ENCODE measurements around the gene BTBD9. TPM values are rescaled to one million over a fixed set of nuclear protein-coding genes. Genes with fewer than 3 reads are reported as not detected.

The BTBD9 gene
- total RNA-seq, 1 donor = 25.3 TPM

DNA sequence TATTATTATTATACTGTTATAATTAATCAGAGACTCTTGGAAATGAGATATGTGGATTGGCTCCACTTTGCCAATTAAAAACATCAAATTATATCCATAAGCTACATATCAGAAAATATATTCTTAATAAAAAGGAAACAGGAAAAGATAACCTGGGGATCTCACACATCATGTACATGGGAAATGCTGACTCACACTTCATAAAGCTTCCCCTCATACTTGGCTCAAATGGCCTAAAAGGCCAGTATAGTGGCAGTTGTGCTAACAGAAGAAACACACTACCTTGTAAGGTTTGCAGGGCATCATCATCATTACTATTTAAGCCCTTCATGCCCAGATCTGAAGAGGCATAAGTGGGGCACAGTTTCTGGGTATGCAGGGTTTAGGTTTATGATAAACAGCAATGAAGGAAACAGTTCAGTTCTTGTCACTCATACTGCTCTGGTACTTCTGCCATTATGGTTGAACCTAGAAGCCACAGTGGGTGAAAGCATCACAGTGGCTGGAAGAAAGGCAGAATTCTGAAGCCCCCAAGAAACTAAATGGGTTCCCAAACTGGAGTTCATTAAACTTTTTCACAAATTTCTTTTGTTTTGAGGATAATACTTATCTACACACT, 60.6 kb downstream of the BTBD9 start:
- TF ChIP-seq, protein P1, sequence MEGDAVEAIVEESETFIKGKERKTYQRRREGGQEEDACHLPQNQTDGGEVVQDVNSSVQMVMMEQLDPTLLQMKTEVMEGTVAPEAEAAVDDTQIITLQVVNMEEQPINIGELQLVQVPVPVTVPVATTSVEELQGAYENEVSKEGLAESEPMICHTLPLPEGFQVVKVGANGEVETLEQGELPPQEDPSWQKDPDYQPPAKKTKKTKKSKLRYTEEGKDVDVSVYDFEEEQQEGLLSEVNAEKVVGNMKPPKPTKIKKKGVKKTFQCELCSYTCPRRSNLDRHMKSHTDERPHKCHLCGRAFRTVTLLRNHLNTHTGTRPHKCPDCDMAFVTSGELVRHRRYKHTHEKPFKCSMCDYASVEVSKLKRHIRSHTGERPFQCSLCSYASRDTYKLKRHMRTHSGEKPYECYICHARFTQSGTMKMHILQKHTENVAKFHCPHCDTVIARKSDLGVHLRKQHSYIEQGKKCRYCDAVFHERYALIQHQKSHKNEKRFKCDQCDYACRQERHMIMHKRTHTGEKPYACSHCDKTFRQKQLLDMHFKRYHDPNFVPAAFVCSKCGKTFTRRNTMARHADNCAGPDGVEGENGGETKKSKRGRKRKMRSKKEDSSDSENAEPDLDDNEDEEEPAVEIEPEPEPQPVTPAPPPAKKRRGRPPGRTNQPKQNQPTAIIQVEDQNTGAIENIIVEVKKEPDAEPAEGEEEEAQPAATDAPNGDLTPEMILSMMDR (IDR thresholded peaks at IDR 0.05; ENCODE audit: extremely low read depth, low read depth, low read length) = no peak
- H3K4me1 ChIP-seq (ENCODE audit: insufficient read depth, low read length) = no peaks in the 10 kb centered on the region

DNA sequence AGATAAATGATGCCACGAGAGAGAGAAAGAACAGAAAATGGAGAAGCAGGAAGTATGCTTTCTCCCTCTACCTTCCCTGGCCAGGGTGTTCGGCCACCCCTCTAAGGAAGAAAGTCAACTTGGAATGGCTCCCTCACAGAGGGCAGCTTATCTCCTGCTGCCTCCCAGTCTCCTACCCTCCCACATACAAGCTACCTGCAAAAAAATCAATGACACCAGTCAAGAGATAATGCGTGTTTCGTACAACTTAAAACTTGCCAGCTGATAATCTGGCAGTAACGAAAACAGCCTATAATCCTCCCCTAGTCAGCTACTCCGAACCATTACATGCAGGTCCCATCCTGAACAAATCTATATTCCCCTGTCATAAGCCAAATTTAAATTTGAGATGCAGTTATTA, 61.7 kb downstream of the BTBD9 start:
- Histone ChIP-seq H2AFZ (ENCODE audit: low read length) (no peak overlapping the region), H3K9me3 (ENCODE audit: low read depth, low read length) (no peaks in the 10 kb centered on the region), H3K79me2 (ENCODE audit: insufficient read depth, low read length) (no peaks in the 10 kb centered on the region), H3K4me2 (ENCODE audit: insufficient read depth, low read length) (no peak overlapping the region), H3K4me1 (ENCODE audit: insufficient read depth, low read length) (no peaks in the 10 kb centered on the region), H3K27me3 (ENCODE audit: insufficient read depth, low read length) (no peaks in the 10 kb centered on the region), H3K27ac (ENCODE audit: low read depth, low read length) (no peak overlapping the region), H3K36me3 (ENCODE audit: insufficient read depth, low read length) (peaks cover 6% of the 10 kb centered on the region), H4K20me1 (ENCODE audit: insufficient read depth, low read length) (no peaks in the 10 kb centered on the region), H3K4me3 (ENCODE audit: insufficient read depth, low read length) (no peak overlapping the region)
- TF ChIP-seq, protein P1 (IDR thresholded peaks at IDR 0.05; ENCODE audit: extremely low read depth, low read depth, low read length) = no peak
- DNase-seq (ENCODE audit: insufficient read length, low spot score, missing footprints) = no peak

More for the DNA sequence above, 60.6 kb downstream of the BTBD9 start:
- Histone ChIP-seq H3K9me3 (ENCODE audit: low read depth, low read length) (no peaks in the 10 kb centered on the region), H2AFZ (ENCODE audit: low read length) (no peak overlapping the region), H3K27me3 (ENCODE audit: insufficient read depth, low read length) (no peaks in the 10 kb centered on the region), H3K4me3 (ENCODE audit: insufficient read depth, low read length) (no peak overlapping the region), H3K79me2 (ENCODE audit: insufficient read depth, low read length) (no peaks in the 10 kb centered on the region), H3K36me3 (ENCODE audit: insufficient read depth, low read length) (peaks cover 6% of the 10 kb centered on the region), H3K27ac (ENCODE audit: low read depth, low read length) (no peak overlapping the region), H4K20me1 (ENCODE audit: insufficient read depth, low read length) (no peaks in the 10 kb centered on the region), H3K4me2 (ENCODE audit: insufficient read depth, low read length) (no peak overlapping the region)
- DNase-seq (ENCODE audit: insufficient read length, low spot score, missing footprints) = no peak

DNA sequence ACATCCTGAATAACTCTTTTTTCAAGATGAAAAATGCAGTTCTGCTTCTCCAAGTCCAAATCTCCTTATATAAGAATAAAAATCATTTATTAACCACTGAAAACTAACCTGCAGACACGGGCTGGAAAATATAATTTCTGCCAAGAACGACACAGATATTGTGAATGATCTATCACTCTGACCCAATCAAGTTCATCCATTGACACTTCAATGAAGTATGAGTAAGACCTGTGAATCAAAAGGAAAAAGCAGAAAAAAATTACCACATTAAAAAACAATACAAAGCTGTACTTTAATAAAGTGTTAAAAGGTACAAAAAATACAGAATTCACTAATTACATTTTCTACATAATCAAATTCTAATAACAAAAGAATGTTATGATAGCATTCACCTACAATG, 62.2 kb downstream of the BTBD9 start:
- Histone ChIP-seq H3K79me2 (ENCODE audit: insufficient read depth, low read length) (no peaks in the 10 kb centered on the region), H3K4me1 (ENCODE audit: insufficient read depth, low read length) (no peaks in the 10 kb centered on the region), H3K4me3 (ENCODE audit: insufficient read depth, low read length) (no peak overlapping the region), H3K36me3 (ENCODE audit: insufficient read depth, low read length) (peaks cover 6% of the 10 kb centered on the region), H3K9me3 (ENCODE audit: low read depth, low read length) (no peaks in the 10 kb centered on the region), H2AFZ (ENCODE audit: low read length) (no peak overlapping the region), H4K20me1 (ENCODE audit: insufficient read depth, low read length) (no peaks in the 10 kb centered on the region), H3K27ac (ENCODE audit: low read depth, low read length) (no peak overlapping the region), H3K4me2 (ENCODE audit: insufficient read depth, low read length) (no peak overlapping the region), H3K27me3 (ENCODE audit: insufficient read depth, low read length) (no peaks in the 10 kb centered on the region)
- DNase-seq (ENCODE audit: insufficient read length, low spot score, missing footprints) = no peak
- TF ChIP-seq, protein P1 (IDR thresholded peaks at IDR 0.05; ENCODE audit: extremely low read depth, low read depth, low read length) = no peak

DNA sequence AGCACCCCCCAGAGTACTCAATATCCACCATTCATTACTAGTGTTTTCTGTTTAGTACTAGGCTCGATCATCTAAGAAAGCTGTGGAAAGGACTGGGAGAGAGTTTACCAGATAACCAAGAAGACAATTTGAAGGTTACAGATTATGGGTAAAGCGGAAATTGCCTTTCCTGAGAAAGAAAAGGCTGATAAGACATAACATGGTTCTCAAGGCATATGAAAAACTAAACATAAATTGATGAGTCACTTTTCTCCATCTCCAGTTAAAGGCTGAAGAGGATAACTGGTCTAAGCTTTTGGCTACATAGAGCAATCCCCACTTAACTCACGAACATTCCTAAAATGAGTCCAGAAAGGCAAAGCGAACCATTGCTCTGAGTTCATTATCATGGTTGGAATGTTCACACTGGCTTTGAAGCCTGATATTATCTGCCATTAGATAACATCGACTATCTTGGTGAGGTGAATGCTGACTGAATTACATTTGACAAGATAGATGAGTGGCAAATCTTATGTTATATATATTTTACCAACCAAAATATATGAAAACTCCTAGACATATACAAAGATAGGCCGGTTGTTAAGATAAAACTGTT, 65.8 kb downstream of the BTBD9 start:
- Histone ChIP-seq H2AFZ (ENCODE audit: low read length) (no peak overlapping the region), H3K4me3 (ENCODE audit: insufficient read depth, low read length) (no peak overlapping the region), H3K27ac (ENCODE audit: low read depth, low read length) (no peak overlapping the region), H4K20me1 (ENCODE audit: insufficient read depth, low read length) (no peaks in the 10 kb centered on the region), H3K4me1 (ENCODE audit: insufficient read depth, low read length) (no peaks in the 10 kb centered on the region), H3K9me3 (ENCODE audit: low read depth, low read length) (no peaks in the 10 kb centered on the region), H3K36me3 (ENCODE audit: insufficient read depth, low read length) (no peaks in the 10 kb centered on the region), H3K4me2 (ENCODE audit: insufficient read depth, low read length) (no peak overlapping the region), H3K79me2 (ENCODE audit: insufficient read depth, low read length) (no peaks in the 10 kb centered on the region), H3K27me3 (ENCODE audit: insufficient read depth, low read length) (no peaks in the 10 kb centered on the region)
- DNase-seq (ENCODE audit: insufficient read length, low spot score, missing footprints) = no peak
- TF ChIP-seq, protein P1 (IDR thresholded peaks at IDR 0.05; ENCODE audit: extremely low read depth, low read depth, low read length) = no peak

All from osteoblast (primary cell).